Fibroblast of villous mesenchyme (primary cell): ENCODE measurements around the gene TNPO3. TPM values are rescaled to one million over a fixed set of nuclear protein-coding genes. Genes with fewer than 3 reads are reported as not detected.

Experiments
- DNase-seq: peaks from one replicate; pipeline ENCODE4 v3.0.0-alpha.2; 2010; ENCODE audit warnings: low read depth
- H3K4me3 ChIP-seq: 2 replicates; pipeline ENCODE4 v1.5.1; 2011; ENCODE audit warnings: low read depth, mild to moderate bottlenecking, low read length
- total RNA-seq: library from RNA; depleted of rRNA; stranded (reverse); fragments of >200 nt; gene quantifications from 2 replicates; pipeline ENCODE4 v1.2.3, GENCODE V29; 2012
- TF ChIP-seq, protein P1 (sequence below): IDR thresholded peaks from 2 replicates; pipeline ENCODE4 v1.5.1; 2012; ENCODE audit warnings: low read depth, mild to moderate bottlenecking, low read length; ENCODE audit not compliant: insufficient read depth

TNPO3 gene
- total RNA-seq, 1 donor: 60.9 TPM

DNA sequence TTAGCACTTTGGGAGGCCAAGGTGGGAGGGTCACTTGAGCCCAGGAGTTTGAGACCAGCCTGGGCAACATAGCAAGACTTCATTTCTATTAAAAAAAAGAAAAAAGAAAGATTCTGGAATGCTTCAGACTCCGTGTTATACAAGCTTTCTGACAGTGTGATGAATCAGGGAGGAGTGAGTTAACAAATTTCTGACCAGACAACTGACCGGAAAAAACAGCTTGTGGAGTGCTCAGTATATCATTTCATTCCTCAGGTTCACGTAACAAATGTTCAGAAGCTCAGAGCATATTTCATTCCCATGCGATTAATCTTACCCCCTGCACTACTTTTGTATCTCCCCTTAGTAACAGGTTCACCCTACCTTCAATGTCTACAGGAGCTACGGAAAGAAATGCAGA is 28.6 kb upstream of the TNPO3 start:
- no peak overlapping the region for H3K4me3 ChIP-seq
- DNase-seq: no peak
- TF ChIP-seq, protein P1, sequence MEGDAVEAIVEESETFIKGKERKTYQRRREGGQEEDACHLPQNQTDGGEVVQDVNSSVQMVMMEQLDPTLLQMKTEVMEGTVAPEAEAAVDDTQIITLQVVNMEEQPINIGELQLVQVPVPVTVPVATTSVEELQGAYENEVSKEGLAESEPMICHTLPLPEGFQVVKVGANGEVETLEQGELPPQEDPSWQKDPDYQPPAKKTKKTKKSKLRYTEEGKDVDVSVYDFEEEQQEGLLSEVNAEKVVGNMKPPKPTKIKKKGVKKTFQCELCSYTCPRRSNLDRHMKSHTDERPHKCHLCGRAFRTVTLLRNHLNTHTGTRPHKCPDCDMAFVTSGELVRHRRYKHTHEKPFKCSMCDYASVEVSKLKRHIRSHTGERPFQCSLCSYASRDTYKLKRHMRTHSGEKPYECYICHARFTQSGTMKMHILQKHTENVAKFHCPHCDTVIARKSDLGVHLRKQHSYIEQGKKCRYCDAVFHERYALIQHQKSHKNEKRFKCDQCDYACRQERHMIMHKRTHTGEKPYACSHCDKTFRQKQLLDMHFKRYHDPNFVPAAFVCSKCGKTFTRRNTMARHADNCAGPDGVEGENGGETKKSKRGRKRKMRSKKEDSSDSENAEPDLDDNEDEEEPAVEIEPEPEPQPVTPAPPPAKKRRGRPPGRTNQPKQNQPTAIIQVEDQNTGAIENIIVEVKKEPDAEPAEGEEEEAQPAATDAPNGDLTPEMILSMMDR: no peak

DNA sequence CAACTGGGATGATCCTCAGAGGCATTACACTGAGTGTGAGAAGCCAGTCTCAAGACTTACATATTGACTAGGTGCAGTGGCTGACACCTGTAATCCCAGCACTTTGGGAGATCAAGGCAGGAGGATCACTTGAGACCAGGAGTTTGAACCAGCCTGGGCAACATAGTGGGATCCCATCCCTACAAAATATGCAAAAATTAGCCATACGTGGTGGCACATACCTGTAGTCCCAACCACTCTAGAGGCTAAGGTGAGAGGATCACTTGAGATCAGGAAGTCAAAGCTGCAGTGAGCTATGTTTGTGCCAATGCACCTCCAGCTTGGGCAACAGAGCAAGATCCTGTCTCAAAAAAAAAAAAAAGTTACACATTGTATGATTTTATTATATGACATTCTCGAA is 23.5 kb upstream of the TNPO3 start:
- no peak for DNase-seq
- TF ChIP-seq, protein P1: no peak
- no peak overlapping the region for H3K4me3 ChIP-seq

DNA sequence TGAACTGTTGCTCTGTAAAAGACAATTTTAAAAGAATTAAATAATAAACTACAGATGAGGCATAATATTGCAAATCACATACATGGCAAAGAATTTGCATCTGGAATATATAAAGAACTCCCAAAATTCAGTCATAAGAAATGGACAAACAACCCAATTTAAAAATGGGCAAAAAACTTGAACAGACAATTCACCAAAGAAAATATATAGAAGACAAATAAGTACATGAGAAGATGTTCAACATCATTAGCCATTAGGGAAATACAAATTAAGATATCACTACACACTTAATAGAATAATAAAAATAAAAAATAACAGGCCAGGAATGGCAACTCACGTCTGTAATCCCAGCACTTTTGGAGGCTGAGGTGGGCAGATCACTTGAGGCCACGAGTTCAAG is 22.0 kb upstream of the TNPO3 start:
- no peak overlapping the region for H3K4me3 ChIP-seq
- TF ChIP-seq, protein P1: no peak
- no peak for DNase-seq

DNA sequence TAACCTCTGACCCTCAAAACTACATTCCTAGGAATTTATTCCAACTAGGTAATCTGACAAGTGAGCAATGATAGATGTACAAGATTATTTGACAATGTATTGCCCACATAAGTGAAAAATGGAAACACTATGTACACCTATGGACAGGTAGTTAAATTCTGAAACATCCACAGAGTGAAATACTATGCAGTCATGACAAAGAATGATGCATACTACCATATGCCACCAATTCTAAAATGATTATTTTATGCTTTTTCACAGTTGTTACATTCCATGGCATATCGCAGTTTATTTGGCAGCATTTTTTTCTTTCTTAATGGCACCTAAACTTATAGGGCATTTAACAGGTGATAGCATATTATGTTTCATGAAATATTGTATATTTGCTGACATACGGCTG is 20.1 kb upstream of the TNPO3 start:
- no peak overlapping the region for H3K4me3 ChIP-seq
- TF ChIP-seq, protein P1: no peak
- no peak for DNase-seq

DNA sequence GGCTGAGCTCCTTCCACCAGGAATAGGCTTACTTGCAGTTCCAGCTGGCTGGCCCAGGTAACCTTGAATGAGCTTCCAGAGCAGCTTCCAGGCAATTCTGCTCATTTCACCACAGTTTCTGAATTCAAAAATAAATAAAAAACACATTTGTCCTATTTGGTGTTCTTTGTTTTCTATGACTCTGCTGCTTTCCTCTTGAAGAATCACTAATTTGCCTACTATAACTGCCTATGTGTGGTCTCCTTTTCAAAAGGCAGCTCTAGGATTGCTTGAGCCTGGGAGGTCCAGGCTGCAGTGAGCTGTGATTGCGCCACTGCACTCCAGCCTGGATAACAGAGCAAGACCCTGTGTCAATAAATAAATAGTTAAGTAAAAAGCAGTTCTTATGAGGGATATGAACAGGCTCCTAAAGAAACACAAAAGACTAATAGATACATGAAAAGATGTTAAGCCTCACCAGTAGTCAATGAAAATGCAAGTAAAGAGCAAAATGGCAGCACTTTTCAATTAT is 19.5 kb upstream of the TNPO3 start:
- H3K4me3 ChIP-seq: no peak overlapping the region
- TF ChIP-seq, protein P1: no peak
- no peak for DNase-seq

DNA sequence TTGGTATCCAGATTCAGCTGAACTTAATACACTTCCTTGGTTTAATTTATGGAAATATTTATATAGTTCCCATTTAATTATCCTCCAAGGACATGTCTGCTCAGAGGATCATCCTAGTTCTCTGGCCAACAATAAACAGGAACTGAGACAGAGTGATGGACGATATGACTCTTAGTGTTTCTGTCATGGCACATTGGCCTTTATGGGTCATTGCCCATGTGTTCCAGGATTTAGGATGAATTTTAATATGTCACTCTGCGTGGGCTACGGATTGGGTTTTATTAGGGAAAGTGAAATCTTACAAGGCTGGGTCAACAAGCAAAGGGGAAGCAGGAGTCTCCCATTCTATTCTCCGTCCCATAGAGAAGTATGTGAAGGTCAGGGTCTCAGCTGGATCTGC is 18.8 kb upstream of the TNPO3 start:
- H3K4me3 ChIP-seq: no peak overlapping the region
- DNase-seq: no peak
- TF ChIP-seq, protein P1: no peak

DNA sequence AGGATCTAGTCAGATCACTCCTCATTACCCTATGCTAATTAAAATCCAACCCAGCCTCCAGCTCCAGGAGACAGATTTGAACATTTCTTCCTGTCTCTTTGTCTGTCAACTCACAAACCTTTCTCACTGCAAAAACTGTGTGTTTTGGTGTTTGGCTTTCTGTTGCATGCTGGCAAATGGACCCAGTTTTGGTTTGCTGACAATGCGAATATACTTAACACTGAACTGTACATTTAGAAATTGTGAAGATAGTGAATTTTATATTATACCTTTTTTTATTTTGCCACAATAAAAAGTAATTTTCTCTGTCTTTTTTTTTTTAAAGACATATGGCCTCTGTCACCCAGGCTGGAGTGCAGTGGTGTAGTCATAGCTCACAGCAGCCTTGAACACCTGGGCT is 18.3 kb upstream of the TNPO3 start:
- no peak for DNase-seq
- H3K4me3 ChIP-seq: no peak overlapping the region
- TF ChIP-seq, protein P1: no peak
